GM18909 (cell line): Measurements from ENCODE around the gene AFF1.

Source experiments
- ATAC-seq: cut with Tn5 transposase; IDR thresholded peaks from one replicate; pipeline ENCODE4 v1.9.1; 2021; ENCODE audit warnings: mild to moderate bottlenecking; ENCODE audit not compliant: unreplicated experiment, poor library complexity

The AFF1 gene

GRCh38 chr4:87180767-87181166, 246.0 kb downstream of the AFF1 start:
- ATAC-seq, result no peak

- ATAC-seq, result no peak
These were observed 250.5 kb downstream of the AFF1 start for GRCh38 chr4:87185146-87185870.

- ATAC-seq, result no peak
These were observed 253.2 kb downstream of the AFF1 start for GRCh38 chr4:87188048-87188447.

- no peak for ATAC-seq
These were observed 254.1 kb downstream of the AFF1 start for GRCh38 chr4:87188932-87189331.
